NOMO-1 (cell line): ENCODE results near the gene ADAP1.
"Not testable (repeated sequence)": the region's sequence is repeated elsewhere in the genome, so short reads cannot be mapped to it uniquely, and the experiment has no call there.

Source experiments
- DNase-seq, 2 experiments: peaks; one replicate each; lab custom pipeline; 2025; ENCODE audit not compliant: unreplicated experiment in 2 of 2; lab: John Stamatoyannopoulos, UW

ADAP1 gene, protein sequence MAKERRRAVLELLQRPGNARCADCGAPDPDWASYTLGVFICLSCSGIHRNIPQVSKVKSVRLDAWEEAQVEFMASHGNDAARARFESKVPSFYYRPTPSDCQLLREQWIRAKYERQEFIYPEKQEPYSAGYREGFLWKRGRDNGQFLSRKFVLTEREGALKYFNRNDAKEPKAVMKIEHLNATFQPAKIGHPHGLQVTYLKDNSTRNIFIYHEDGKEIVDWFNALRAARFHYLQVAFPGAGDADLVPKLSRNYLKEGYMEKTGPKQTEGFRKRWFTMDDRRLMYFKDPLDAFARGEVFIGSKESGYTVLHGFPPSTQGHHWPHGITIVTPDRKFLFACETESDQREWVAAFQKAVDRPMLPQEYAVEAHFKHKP

DNA sequence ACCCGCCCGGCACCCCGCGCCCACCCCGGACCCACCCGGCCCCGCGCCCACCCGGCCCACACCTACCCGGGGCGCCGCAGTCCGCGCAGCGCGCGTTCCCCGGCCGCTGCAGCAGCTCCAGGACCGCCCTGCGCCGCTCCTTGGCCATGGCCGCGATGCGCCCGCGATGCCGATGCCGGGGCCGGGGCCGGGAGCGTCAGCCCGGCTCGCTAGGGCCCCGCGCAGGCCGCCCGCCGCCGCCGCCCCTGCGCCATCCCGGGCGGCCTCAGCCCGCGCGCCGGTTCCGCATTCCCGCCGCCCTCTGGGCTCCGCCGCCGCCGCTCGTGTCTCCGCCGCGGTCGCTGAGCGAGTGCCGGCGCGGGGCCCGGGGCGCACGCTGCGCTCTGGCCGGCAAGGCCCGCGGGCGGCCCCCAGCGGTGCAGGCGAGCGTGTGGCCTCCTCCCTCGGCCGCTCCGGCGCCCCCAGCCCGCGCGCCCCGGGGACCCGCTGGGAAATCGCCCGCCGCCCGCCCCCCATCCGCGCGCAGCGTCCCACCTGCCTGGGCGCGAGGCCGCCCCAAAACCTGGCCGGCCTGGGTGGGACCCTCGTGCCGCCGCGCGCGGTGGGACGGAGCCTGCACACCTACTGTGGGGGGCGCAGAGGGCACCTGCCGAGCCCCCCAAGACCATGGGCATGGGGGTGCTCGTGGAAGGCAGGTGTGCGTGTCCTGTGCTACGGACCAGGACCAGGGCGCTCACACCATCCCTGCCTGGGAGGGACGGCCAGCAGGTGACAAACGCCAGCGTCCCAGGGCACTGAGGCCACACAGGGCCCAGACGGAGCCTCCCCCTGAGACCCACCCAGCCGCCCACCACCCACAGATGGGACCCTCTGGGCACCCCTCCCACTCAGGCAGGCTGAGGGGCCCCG is at the start of gene ADAP1:
Gene ADAP1 (minus strand): TSS at position 351 of the 909 bp plus-strand sequence. CDS start 203 bp downstream, at position 148.
- peak; percentile 56 to 80 for DNase-seq

DNA sequence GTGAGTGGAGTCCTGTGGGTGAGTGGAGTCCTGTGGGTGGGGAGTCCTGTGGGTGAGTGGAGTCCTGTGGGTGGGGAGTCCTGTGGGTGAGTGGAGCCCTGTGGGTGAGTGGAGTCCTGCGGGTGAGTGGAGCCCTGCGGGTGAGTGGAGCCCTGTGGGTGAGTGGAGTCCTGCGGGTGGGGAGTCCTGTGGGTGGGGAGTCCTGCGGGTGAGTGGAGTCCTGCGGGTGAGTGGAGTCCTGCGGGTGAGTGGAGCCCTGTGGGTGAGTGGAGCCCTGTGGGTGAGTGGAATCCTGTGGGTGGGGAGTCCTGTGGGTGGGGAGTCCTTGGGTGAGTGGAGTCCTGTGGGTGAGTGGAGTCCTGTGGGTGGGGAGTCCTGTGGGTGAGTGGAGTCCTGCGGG is 48.0 kb upstream of the ADAP1 start:
- not testable (repeated sequence) for DNase-seq

DNA sequence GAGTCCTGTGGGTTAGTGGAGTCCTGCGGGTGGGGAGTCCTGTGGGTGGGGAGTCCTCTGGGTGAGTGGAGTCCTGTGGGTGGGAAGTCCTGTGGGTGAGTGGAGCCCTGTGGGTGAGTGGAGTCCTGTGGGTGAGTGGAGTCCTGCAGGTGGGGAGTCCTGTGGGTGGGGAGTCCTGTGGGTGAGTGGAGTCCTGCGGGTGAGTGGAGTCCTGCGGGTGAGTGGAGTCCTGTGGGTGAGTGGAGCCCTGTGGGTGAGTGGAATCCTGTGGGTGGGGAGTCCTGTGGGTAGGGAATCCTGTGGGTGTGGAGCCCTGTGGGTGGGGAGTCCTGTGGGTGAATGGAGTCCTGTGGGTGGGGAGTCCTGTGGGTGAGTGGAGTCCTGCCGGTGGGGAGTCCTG is 47.5 kb upstream of the ADAP1 start:
- not testable (repeated sequence) for DNase-seq

DNA sequence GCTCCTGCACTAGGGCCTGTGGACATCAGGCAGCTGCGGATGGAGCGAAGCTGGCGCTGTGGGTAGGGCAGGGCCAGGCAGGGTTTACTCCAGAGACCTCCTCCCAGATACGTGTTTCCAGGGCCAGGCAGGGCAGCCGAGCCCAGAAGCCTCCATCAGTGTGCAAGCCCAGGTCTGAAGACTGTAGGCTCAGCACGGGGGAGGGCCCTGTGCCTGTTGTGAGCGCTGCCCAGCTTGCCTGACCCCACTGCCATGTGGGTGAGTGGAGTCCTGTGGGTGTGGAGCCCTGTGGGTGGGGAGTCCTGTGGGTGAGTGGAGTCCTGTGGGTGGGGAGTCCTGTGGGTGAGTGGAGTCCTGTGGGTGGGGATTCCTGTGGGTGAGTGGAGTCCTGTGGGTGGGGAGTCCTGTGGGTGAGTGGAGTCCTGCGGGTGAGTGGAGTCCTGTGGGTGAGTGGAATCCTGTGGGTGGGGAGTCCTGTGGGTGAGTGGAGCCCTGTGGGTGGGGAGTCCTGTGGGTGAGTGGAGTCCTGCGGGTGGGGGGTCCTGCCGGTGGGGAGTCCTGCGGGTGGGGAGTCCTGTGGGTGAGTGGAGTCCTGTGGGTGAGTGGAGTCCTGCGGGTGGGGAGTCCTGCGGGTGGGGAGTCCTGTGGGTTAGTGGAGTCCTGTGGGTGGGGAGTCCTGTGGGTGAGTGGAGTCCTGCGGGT is 46.7 kb upstream of the ADAP1 start:
- DNase-seq: peak in 1 of 2 experiments; percentile 5

DNA sequence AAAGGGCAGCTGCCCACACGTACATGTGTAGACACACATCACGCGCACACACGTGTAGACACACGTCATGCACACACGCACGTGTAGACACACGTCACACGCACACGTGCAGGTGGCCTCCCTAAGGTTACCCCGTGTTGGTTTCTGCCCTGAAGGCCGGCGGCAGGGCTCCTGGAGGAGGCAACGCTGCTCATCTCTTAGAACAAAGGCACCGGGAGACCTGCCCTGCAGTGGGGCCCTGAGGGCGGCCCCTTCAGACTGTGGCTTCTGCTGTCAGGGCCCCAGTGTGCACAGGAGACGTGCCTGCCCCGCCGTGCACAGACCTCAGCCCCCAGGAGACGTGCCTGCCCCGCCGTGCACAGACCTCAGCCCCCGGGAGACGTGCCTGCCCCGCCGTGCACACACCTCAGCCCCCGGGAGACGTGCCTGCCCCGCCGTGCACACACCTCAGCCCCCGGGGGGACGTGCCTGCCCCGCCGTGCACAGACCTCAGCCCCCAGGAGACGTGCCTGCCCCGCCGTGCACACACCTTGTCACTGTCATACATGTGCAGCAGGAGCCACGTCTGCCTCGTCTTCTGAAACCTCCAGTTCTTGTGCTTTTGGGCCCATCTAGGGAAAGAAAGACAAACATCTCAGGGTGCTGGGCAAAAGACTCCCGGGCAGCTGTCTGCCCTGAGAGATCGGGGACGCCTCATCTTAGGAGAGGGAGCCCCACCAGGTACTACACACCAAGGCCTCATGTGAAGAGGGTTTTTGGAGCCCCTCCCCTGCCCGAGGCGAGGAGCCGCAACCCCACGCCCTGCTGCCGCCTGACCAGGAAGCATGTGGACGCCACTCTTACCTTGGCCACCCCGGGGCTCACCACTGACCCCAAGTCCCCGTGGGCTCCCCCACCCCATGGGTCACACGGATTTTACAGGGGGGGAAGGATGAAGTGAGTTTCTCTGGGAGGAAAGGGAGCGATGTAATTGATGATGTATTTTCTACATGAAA is 45.8 kb upstream of the ADAP1 start:
- DNase-seq: no peak

DNA sequence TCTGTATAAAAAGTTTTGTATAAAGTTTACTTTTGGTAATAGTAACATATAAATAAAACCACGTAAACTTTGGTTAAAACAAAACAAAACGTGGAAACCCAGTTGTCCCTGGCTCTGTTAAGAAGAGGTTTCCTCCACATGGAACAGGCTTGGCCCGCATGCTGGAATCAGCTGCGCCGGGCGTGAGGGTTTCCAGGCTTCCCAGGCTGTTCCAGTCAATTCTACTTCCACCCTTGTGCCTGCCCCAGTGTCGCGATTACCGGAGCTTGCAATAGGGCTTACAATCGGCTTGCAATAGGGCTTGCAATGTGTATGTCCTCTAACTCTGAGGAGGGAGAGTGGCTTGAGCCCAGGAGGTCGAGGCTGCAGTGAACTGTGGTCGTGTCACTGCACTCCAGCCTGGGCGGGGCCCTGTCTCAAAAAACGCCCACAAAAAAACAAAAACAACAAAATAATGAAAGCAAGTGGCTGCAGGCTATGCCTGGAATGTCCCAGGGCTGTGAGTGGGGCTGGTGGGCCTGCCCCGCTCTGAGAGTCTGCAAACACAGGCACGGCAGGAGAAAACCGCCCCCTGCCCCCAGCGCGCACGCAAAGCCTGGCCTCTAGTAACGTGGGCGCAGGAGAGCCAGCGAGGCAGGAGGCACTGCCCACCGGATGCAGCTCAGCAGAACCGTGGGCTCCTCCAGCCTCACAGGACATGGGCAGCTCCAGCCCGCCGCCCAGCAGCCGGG is 44.8 kb upstream of the ADAP1 start:
- DNase-seq: no peak

DNA sequence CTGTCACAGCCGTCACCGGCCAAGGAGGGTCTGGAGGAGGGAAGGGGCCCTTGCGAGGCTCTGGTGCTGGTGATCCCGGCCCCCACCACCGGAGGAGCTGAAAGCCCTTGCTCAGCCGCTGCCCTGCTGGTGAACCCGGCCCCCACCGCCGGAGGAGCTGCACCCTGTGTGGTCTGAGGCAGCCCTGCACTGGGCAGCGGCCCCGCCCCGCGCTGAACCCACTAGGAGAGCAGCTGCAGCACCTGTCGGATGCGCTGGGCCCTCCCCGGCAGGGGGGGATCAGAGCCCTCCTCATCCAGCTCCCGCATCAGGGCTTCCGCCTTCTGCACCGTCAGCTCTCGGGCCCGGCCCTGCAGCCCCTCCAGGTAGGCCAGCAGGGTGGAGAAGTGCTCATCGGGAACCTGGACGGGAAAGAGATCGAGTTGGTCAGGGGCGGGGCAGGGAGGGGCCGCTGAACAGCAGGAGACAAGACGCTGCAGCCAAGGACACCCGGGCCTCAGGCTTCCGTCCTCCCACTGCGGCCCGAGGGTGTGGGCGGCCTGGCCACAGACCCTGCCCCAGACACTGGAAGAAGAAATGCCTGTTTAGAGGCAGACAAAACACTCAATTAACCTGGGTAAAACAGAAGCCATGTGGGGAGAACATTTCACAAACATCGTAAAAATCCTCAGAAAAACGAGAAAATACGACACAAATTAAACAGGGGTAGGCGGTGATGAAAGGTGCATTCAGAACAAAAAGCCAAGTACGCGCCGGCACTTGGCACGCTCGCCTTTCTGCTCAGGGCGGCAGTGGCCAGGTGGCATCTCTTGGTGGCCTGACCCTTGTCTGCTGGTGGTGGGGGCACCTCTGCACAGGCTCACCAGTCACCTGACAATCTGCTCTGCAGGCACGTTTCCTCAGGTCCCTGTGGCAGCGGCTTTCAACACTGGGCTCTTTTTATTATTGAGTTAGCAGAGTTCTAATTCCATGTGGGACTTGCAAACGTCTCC is 43.2 kb upstream of the ADAP1 start:
- DNase-seq: no peak

DNA sequence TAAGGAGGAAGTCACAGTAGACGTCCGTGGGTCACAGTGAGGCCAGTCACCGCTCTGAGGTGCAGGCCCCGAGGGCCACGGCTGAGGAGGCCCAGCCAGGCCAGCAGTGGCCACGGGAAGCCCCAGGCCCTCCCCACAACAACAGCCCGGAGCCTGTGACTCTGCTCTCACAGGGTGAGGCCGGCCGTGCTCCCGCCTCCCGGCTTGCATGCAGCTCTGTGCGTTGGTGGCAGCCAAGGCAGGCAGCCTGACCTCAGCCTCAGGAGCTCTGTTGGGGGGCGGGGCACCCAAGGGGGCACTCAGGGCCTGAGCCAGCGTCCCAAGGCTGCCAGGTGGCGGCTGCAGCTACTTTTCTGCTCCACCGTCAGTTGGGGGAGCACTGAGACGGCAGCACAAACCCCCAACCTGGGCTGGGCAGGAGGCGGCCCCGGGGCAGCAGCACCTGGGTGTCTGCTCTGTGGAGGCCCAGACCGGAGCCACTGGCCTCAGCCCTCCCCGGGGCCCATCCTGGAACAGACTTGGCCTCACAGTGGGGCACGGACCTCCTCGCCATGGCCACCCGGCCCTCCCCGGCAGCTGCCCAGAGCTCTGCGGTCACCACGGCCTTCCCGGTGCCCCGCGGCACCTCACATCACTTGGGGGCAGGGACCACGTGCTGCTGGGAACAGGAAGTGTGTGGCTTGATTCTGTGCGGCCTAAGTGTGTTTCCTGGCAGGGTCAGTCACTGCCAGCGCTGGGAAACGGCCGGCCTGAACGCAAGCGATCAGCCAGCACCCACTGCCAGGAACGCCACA is 41.8 kb upstream of the ADAP1 start:
- no peak for DNase-seq

DNA sequence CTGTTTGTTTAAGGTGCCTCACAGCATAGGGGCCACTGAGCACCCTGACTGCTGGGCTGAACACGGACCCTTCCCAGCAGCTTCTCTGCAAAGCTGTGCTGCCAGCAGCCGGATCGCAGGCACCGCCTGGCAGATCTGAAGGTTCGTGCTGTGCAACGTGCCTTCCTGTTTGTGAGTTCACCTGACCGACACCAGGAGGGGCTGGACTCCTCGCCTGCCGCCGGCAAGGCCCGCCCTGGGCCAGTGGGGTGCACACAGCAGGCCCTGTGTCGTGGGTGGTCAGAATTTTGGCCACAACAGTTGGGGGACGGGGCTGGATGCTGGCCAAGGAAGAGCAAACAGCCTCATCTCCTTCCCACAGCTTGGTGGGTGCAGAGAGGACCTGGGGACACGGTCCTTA is 41.1 kb upstream of the ADAP1 start:
- no peak for DNase-seq

DNA sequence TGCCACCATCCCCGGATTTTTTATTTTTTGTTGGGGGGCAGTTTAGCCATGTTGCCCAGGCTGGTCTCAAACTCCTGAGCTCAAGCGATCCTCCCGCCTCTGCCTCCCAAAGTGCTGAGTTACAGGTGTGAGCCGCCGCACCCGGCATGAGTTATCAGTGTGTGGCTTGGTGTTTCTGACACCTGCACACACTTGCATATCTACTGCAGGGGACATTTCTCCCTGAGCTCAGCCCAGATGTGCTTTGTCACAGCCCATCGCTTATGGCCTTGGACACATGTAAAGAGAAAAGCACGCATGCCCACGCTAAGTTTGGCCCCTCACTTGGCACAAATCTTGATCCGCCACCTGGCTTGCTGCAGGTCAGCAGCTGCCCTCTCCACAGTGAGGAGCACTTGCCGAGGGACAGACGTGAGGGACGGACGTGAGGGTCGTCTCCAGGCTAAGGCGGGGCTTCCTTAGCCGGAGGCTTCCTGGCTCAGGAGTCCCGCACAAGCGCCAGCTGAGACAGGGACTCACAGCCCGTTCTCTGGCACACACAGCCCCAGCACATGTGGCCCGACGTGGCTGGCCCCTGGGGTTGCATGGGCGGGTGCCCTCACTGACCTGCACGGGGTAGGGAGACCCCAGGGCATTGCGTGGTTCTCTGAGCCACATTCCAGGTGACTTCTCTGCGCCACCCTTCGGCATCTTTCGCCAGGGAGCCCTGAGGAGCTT is 40.3 kb upstream of the ADAP1 start:
- DNase-seq: no peak

DNA sequence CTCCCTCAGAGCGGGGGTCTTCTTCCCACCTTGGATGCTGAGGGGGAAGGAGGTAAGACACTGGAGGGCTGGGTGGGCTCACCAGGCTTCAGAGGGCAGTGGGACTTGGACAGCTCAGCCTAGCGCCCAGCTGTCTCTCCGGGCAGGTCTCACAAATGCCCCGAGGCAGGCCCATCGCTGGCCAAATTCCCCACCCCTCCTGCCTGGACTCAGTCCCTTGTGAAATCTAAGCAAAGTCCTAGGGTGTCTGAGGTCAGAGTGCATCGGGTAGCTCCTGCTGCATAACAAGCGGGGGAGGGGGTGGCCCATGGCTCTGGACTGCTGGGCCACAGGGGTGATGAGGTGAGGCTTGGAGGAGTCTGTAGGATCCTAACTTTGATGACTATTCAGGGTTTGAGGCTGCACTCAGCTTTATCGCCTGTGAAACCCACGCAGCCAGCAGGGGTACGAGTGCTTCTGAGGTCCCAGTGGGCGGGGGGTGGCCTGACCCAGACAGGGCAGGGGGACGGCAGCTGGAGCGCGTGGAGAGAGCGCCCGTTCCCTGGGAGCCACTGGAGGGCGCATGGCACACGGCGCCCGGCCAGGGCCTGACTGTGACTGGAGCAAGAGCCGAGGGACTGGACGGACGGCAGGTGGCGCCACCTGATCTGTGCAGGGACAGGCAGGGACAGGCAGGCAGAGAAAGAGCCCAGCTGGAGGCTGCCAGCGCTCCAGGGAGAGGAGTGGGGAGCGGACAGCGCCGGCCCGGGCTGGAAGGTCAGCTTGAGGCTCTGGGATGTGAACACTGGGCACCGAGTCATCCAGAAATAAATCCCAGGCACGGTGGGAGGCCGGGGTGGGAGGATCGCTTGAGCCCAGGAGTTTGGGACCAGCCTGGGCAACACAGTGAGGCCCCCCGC is 38.5 kb upstream of the ADAP1 start:
- DNase-seq: peak; percentile 87 to 92

DNA sequence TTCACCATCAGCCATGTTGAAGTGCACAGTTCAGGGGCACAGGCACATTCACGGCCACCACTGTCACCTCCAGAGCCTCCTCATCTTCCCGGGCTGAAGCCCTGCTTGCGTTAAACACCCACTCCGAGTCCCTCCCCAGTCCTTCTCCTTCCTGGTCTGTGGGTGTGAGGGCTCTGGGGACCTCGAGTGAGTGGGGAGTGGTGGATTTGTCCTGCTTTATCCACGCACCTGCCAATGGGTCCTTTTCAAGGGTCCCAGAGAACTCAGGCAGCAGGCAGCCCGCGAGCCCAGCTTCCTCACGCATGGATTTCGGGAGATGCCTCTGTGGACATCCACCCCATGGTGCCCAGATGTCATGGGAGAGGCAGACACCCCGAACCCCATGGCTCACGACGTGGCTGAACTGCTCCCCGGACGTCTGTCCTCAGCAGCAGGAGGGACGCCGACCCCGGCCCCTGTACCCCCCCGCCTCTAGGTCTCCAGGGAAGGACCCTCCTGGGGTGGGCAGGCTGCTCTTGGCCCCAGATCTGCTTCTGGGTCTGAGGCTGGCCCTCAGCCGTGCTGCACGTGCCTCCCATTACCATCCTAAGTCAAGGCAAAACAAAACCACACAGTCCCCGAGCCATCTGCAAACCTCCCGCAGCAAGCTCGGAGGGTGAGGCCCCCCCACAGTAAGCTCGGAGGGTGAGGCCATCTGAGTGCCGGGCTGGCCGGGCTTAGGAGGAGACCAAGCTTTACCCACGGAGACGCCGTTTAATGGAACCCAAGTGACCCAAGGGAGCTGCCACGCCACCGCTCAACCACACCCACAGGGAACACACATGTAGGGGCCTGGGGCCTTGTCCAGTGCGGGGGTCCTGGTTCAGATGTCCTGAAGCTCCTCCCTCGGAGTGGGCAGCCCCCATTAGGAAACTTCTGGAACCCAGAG is 37.5 kb upstream of the ADAP1 start:
- DNase-seq: no peak

DNA sequence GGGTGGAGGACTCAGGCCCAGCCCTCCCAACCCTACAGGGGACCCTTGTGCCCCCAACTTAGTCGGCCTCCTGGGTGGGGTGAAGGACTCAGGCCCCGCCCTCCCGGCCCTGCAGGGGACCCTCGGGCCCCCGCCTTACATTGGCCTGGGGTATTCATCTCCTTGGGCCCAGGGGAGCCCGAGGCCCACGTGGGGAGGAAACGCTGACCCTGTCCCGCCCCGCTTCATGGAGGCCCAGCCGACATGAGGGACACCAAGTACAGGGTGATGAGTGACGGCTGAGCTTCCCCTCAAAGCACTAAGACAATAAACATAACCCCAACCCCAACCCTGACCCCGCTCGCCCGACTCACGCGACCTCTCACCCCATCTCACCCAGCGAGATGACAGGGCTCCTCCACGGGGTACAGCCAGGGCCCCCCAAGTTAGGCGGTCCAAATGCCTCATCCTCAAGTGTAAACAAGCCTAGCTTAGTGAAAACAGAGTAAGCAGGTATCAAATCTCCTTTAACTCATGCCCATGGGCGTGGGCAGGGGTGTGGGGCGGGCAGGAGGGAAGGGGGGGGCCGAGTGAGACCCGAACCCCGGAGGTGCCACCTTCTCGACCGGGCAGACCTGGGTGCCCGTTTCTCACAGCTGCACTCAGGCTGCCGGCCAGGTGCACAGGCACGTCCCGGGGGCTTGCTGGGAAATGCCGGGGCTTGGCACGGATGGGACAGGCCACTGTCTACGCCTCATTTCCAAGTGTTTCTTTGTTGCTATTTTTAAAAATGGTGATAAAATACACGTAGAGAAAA is 36.7 kb upstream of the ADAP1 start:
- DNase-seq: no peak
